Measurements from ENCODE around the gene PHPT1. TPM values are rescaled to one million over a fixed set of nuclear protein-coding genes. Genes with fewer than 3 reads are reported as not detected.
A peak's percentile ranks its signal among the peaks of the same experiment; 100 is the strongest.
"Not testable (repeated sequence)": the region's sequence is repeated elsewhere in the genome, so short reads cannot be mapped to it uniquely, and the experiment has no call there.

Gene PHPT1
- 100 to 1,000 TPM in 2 of 12 donors, 10 to 100 TPM in 9, not detected in 1; 60.3 to 100 (median 73.7) TPM for polyA plus RNA-seq (ENCODE audit: insufficient read length in 12 of 12)
- long read RNA-seq, donor 1, transcript PHPT1-205 (3 exons, 1,316 nt) = minor isoform, 13 of 286 reads
- long read RNA-seq, donor 1, transcript PHPT1-204 (2 exons, 627 nt) = minor isoform, 40 of 286 reads
- long read RNA-seq, donor 1, transcript PHPT1-206 (4 exons, 618 nt) = minor isoform, 14 of 286 reads
- long read RNA-seq, donor 1, transcript PHPT1-201 (3 exons, 890 nt) = major isoform, 175 of 286 reads
- long read RNA-seq, donor 1, partial matches to known transcripts = 22 of 286 reads
- long read RNA-seq, donor 1, other reads (novel, unspliced or antisense) = 18 of 286 reads
- long read RNA-seq, donor 2, transcript PHPT1-201 (3 exons, 890 nt) = major isoform, 136 of 150 reads
- long read RNA-seq, donor 2, transcript PHPT1-204 (2 exons, 627 nt) = minor isoform, 9 of 150 reads
- long read RNA-seq, donor 2, partial matches to known transcripts = 0 of 150 reads
- long read RNA-seq, donor 2, other reads (novel, unspliced or antisense) = 0 of 150 reads
- long read RNA-seq, donor 3, transcript PHPT1-201 (3 exons, 890 nt) = major isoform, 77 of 81 reads
- long read RNA-seq, donor 3, partial matches to known transcripts = 0 of 81 reads
- long read RNA-seq, donor 3, other reads (novel, unspliced or antisense) = 0 of 81 reads
- long read RNA-seq, donor 4, transcript PHPT1-201 (3 exons, 890 nt) = major isoform, 70 of 74 reads
- long read RNA-seq, donor 4, partial matches to known transcripts = 0 of 74 reads
- long read RNA-seq, donor 4, other reads (novel, unspliced or antisense) = 0 of 74 reads
- long read RNA-seq, donor 5 = 0 reads
- long read RNA-seq, donor 6, transcript PHPT1-204 (2 exons, 627 nt) = minor isoform, 5 of 103 reads
- long read RNA-seq, donor 6, transcript PHPT1-201 (3 exons, 890 nt) = major isoform, 91 of 103 reads
- long read RNA-seq, donor 6, partial matches to known transcripts = 5 of 103 reads
- long read RNA-seq, donor 6, other reads (novel, unspliced or antisense) = 0 of 103 reads
- long read RNA-seq, donor 7, transcript PHPT1-201 (3 exons, 890 nt) = major isoform, 66 of 71 reads
- long read RNA-seq, donor 7, partial matches to known transcripts = 0 of 71 reads
- long read RNA-seq, donor 7, other reads (novel, unspliced or antisense) = 0 of 71 reads
- long read RNA-seq, donor 8, transcript PHPT1-204 (2 exons, 627 nt) = minor isoform, 8 of 190 reads
- long read RNA-seq, donor 8, transcript PHPT1-201 (3 exons, 890 nt) = major isoform, 178 of 190 reads
- long read RNA-seq, donor 8, partial matches to known transcripts = 0 of 190 reads
- long read RNA-seq, donor 8, other reads (novel, unspliced or antisense) = 0 of 190 reads
- long read RNA-seq, donor 9, transcript PHPT1-201 (3 exons, 890 nt) = major isoform, 110 of 121 reads
- long read RNA-seq, donor 9, partial matches to known transcripts = 5 of 121 reads
- long read RNA-seq, donor 9, other reads (novel, unspliced or antisense) = 0 of 121 reads
- long read RNA-seq, donor 10, transcript PHPT1-205 (3 exons, 1,316 nt) = minor isoform, 5 of 148 reads
- long read RNA-seq, donor 10, transcript PHPT1-201 (3 exons, 890 nt) = major isoform, 134 of 148 reads
- long read RNA-seq, donor 10, transcript PHPT1-204 (2 exons, 627 nt) = minor isoform, 5 of 148 reads
- long read RNA-seq, donor 10, partial matches to known transcripts = 0 of 148 reads
- long read RNA-seq, donor 10, other reads (novel, unspliced or antisense) = 0 of 148 reads
- long read RNA-seq, donor 11, transcript PHPT1-204 (2 exons, 627 nt) = minor isoform, 6 of 143 reads
- long read RNA-seq, donor 11, transcript PHPT1-201 (3 exons, 890 nt) = major isoform, 135 of 143 reads
- long read RNA-seq, donor 11, partial matches to known transcripts = 0 of 143 reads
- long read RNA-seq, donor 11, other reads (novel, unspliced or antisense) = 0 of 143 reads

- DNase-seq = peak; percentile 100
These were observed at the start of gene PHPT1 for GRCh38 chr9:136849038-136849959. PHPT1 (plus strand) TSS chr9:136849409; CDS start chr9:136849431, 22 bp downstream.

- DNase-seq = no peak
These were observed 49.2 kb upstream of the PHPT1 start for GRCh38 chr9:136799854-136800657.

- DNase-seq = no peak
These were observed 46.9 kb upstream of the PHPT1 start for GRCh38 chr9:136802321-136802720.

GRCh38 chr9:136803009-136803550 is 46.1 kb upstream of the PHPT1 start:
- not testable (repeated sequence) for DNase-seq

GRCh38 chr9:136803551-136804508 is 45.4 kb upstream of the PHPT1 start:
- no peak for DNase-seq

- DNase-seq = no peak
These were observed 44.6 kb upstream of the PHPT1 start for GRCh38 chr9:136804509-136805206.

GRCh38 chr9:136805207-136805740 is 43.9 kb upstream of the PHPT1 start:
- DNase-seq = no peak

GRCh38 chr9:136806067-136806466 is 43.1 kb upstream of the PHPT1 start:
- no peak for DNase-seq

GRCh38 chr9:136806631-136807201 is 42.5 kb upstream of the PHPT1 start:
- DNase-seq = no peak

GRCh38 chr9:136807281-136808074 is 41.7 kb upstream of the PHPT1 start, which contains the start of gene RABL6:
RABL6 (plus strand) TSS chr9:136807948; CDS start chr9:136808197, 249 bp downstream.
- DNase-seq = peak; percentile 81

GRCh38 chr9:136808075-136808805 is 41.0 kb upstream of the PHPT1 start:
- no peak for DNase-seq

- no peak for DNase-seq
These were observed 40.4 kb upstream of the PHPT1 start for GRCh38 chr9:136808806-136809158.

- DNase-seq = no peak
These were observed 34.3 kb upstream of the PHPT1 start for GRCh38 chr9:136814725-136815421.
